ENCODE results near the gene SLC6A7.

Gene SLC6A7

DNA sequence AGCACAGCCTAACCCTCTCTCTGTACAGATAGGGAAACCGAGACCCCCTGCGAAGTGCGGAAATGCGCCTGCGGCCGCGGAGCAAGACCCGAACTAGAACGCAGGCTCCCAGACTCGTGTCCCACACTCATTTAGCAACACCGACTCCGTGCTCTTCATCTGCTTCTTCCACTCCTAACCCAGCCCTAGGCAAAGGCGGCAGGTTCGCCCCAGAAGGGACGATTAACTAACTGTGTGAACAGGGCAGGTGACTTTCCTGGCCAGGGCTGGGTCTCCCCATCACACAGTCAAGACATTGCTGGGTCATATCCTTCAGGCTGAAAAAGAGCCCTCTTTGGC lies 22.4 kb upstream of the SLC6A7 start:
- Histone ChIP-seq H3K27ac (no peak overlapping the region), H3K4me3 (no peak overlapping the region)

DNA sequence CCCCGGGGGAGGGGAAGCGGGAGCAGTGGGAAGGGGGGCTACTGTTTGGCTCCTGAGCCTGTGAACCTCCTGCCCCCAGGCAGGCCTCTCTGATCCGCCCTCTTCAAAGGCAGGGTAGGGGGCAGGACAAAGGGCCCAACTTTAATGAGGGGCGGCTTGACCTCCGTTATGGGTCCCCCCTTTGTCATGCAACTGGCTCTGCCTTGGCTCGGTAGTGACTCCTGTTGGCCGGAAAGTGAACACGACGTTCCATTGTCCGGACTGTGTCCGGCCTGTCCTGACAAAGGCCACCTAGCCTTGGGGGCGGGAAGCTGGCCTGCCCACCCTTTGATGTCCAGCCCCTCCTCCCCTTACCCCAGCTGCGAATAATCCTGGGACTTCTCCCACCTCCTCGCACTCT lies 22.0 kb upstream of the SLC6A7 start:
- Histone ChIP-seq H3K4me3 (no peak overlapping the region), H3K27ac (no peak overlapping the region)

DNA sequence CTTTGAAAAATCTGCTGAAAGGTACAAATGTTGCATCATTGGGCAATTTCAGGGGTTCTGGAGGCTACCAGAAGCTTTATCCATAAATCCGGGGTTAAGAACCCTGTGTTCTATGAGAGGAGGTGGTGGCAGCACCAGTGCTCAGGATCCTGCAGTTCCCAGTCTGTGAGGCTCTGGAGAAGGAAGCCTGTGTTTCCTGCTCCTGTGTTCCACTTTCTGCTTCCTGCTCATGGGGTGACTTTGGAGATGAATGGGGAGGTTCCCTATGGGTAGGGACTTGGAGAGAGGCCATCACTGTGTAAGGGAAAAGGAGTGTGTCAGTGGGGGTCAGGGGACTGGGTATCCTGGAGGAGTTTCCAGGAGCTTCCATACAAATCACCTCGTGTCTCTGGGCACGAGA lies 21.0 kb upstream of the SLC6A7 start:
- Histone ChIP-seq H3K4me3 (no peak overlapping the region), H3K27ac (no peak overlapping the region)

DNA sequence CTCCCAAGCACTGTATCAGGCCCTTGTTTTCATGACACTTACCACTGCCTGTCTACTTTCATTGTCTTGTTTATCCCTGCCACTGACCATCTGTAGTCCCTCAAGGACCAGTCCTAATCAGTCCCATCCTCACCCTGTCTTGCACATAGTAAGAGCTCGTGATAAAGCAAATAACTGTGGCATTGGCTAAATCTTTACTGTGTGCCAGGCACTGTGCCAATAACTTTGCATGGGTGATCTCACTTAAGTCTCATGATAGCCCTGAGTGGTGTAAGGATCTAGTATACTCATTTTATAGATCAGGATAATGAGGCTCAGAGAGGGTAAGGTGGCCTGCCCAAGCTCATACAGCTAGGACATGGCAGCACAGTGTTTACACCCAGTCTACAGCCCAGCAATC lies 17.7 kb upstream of the SLC6A7 start:
- Histone ChIP-seq H3K4me3 (no peak overlapping the region), H3K27ac (no peak overlapping the region)

DNA sequence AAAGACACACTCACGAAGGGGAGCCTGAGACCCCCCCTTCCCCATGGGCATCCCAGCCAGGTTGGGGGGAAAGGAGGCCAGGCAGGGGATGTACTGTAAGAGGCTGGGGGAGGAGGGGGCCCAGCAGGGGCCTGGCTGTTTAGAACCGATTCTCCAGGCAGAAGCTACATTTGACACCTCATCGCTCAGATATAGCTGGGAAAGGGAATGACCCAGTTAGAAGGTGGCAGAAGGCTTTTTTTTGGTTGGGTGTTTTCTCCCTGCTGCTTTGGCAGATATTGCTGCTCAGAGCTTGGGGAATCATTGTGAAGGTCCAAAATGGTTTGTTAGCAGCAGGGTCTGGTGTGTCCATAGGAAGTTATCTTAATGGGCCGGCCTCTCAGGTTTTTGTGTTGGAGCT lies 17.3 kb upstream of the SLC6A7 start:
- Histone ChIP-seq H3K4me3 (no peak overlapping the region), H3K27ac (peak overlapping the region in 1 of 21 experiments; percentile 21)

DNA sequence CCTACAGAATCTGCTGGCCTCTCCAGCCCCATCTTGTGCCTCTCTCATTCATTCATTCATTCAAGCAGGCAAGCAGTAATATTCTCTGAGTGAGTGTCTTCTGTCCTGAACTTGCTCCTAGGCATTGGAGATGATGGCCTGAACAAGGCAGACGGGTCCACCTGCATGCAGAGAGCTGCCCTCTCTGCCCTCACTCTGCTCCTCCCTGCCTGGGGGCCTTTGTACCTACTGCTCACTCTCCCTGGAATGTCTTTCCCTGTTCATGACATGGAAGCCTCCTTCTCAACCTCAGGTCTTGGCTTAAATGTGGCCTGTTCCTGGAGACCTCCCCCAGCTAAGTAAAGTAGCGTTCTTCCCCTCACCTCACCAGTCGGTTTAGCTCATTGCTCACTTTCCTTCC lies 16.7 kb upstream of the SLC6A7 start:
- H3K27ac ChIP-seq = no peak overlapping the region
- H3K4me3 ChIP-seq = no peak overlapping the region

DNA sequence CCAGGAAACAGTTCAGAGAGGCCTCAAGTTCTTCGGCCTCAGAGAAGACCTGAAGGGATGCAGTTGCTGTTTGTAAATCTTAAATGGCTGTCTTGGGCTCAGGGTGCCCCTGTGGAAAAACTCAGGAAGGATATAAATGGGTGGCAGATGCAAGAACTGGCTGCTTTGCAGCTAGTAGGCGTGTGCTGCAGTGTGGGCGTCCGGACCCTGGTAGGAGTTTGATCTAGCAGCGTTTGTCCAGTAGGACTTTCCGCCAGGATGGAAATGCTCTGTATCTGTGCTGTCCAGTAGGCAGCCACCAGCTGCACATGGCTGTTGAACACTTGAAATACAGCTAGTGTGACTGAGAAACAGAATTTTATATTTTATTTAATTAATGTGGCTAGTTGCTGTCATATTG lies 15.6 kb upstream of the SLC6A7 start:
- H3K27ac ChIP-seq = peak overlapping the region in 1 of 21 experiments; percentile 27
- no peak overlapping the region for H3K4me3 ChIP-seq

DNA sequence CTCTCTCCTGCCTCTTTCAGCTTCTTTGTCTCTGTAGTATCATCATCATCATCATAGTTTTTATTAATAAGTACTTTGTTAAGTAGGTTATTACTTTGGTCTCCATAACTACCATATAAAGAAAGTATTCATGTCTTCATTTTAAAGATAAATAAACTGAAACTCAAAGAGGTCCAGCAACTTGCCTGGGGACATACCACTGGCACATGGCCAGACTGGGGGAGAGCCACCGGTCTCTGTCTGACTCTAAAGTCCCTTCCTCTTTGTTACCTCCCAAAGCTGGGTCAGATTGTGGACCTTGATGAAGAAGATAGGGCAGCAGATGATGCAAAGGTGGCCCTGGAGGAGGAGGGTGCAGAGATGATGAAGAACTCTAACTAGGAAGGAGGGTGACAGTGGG lies 14.8 kb upstream of the SLC6A7 start:
- peak overlapping the region in 1 of 21 experiments; percentile 60 for H3K27ac ChIP-seq
- H3K4me3 ChIP-seq = no peak overlapping the region

DNA sequence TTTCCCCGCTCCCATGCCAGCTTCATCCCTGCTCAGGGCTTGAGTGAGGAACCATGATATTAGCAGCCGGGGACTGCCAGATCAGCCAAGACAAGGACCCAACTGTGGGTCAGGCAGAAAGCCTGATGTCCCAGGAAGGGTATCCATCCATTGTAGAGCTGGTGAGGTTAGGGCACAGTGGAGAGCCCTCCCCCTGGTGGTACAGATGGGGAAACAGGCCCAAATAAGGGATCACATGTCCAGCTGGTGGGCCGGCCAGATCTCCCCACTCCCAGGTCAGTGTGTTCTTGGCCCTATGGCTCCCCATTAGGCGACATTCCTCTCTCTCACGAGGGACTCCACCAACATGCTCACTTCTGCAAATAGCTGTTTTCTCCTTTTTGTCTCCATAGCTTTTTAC lies 14.3 kb upstream of the SLC6A7 start:
- H3K4me3 ChIP-seq = no peak overlapping the region
- peak overlapping the region in 1 of 21 experiments; percentile 60 for H3K27ac ChIP-seq

DNA sequence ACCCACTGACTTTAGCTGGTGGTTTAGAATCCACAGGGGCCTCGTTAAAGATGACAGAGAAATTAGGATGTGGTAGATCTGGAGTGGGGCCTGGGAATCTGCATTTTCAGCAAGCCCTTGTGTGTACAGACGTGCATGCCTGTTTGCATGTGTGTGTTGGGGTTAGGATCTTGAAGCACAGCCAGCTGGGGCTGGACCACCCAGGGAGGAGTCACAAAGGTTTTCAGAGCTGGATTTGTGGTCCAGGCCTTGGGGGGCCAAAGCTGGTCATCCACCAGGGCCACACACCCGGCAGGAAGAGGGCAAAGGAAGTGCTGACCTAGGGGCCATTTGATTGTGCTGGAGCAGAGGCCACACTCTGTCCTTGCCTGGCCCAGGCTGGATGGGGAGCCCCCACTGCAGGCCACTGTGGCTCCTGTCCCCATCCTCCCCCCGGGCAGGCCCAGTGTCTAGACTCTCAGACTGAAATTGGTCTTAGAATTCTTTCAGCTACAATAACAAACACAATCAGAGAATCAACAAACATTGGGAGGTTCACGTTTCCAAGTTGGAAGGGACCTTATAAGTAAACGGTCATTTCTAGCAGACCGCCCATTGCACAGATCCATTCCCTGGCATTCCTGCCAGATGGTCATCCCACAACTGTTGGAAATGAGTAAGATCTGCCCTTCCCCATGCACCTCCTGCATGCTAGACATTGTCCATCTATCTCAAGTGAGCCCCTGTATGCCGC lies 13.0 kb upstream of the SLC6A7 start:
- H3K27ac ChIP-seq = peak overlapping the region in 1 of 21 experiments; percentile 49
- H3K4me3 ChIP-seq = no peak overlapping the region

DNA sequence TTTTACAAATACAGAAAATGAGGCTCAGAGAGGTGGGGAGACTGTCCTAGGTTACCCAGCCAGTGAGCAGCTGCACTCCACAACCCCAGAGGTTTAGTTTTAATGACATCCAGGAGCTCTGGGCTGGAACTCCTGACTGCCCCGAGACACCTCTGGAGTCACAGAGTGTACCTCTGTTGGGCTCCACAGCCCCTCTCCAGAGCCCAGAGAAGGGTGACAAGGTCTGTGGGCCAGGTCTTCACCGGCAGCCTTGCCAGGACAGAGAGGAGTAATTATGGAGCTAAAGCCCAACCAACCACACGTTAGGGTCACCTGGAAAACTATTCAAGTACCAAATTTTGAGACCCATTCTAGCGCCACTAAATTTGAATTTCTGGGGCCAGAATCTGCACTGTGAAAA lies 12.1 kb upstream of the SLC6A7 start:
- peak overlapping the region in 1 of 21 experiments; percentile 59 for H3K27ac ChIP-seq
- no peak overlapping the region for H3K4me3 ChIP-seq

DNA sequence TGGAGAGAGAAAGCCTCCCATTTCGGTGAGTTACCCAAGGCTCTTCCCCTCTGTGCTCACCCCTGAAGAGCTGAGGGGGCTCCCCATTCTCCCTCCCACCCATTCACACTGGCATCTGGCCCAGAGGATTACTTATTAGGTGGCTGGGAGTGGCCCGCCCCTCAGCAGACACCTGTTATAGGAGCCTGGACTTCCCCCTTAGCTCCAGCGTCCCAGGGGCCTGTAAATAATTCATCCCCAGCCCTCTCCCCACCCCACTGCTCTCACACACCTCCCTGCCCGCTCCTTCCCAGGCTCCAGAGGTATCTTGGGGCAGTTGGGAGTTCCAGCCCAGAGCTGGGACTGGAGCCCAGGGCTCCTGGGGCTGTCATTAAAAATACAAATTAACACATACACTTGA lies 11.6 kb upstream of the SLC6A7 start:
- Histone ChIP-seq H3K4me3 (no peak overlapping the region), H3K27ac (peak overlapping the region in 2 of 21 experiments; percentile 46 to 59)

DNA sequence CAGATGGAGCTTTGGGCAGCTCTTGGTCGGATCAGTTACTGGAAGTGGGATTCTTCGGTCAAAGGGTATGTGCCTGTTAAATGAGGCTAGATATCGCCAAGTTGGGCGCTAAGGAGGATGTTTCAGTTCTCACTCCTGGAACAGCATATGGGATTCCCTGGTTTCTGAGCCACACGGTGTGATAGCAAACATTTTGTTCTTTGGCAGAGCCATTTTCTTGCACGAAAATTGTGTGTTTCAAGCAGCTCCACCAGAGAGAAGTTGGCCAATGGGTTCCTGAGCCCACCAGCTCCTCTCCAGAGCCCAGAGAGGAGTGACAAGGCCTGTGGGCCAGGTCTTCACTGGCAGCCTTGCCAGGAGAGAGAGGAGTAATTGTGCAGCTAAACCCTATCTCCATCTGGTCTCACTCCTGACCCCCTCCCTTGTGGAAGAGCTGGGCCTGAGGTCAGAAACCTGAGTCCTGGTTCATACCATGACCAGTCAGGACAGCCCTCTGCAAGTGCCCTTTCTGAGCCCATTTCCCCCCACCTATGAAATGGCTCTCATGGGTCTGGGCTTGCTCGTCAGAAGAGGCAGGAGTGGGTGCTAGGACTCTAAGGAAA lies 10.7 kb upstream of the SLC6A7 start:
- peak overlapping the region in 11 of 21 experiments; percentile 14 to 81 (median 62) for H3K27ac ChIP-seq

DNA sequence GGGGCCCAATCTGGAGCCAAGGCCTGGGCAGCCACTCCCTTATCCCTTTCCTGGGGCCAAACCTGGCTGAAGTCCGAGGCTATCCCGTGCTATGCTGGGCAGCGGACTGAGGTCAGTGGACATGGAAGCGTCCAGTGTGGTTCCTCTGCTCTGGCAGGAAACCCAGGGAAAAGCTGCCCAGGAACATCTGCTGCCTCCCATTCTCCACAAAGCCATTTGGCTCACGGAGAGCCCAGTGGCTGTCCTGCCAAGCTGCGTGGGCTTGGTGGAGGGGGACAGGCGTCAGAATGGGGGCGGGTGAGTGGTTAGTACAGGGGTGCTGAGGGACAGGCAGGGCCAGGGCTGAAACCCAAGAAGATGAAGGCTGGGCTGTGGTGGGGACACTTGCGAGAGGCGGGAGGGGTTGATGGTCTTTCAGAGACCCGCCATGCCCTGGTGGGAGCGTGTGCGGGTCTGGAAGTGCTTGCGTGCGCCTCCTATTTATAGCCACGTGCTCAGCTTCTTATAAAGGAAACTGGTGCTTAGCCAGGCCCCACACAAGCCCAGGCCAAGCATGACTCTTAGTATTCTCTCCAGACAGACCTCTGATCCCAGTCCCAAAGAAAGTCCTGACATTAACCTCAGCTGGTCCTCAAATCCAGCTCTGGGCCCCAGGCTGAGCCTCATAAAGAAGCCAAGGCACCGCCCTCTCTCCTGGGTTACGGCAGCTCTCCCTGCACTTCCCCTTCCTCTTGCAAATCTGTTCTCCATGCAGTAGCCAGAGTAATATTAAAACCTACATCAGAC lies 9.4 kb upstream of the SLC6A7 start:
- peak overlapping the region in 13 of 21 experiments; percentile 9 to 81 (median 62) for H3K27ac ChIP-seq
- no peak overlapping the region for H3K4me3 ChIP-seq

More for the DNA sequence above, 10.7 kb upstream of the SLC6A7 start:
- H3K4me3 ChIP-seq = no peak overlapping the region

DNA sequence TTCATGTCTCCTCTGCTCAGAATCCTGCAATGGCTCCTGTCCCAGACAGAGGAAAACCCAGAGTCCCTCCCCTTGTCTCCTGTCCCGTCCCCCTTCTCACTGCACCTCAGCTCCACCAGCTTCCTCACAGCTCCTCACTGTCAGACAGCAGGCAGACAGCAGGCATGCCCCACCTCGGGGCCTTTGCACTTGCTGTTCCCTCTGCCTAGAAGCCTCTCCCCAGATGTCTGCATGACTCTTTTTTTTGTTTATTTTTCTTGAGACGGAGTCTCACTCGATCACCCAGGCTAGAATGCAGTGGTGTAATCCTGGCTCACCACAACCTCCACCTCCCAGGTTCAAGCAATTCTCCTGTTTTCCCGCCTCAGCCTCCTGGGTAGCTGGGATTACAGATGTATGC lies 8.8 kb upstream of the SLC6A7 start:
- Histone ChIP-seq H3K4me3 (no peak overlapping the region), H3K27ac (peak overlapping the region in 13 of 21 experiments; percentile 9 to 81 (median 59))

DNA sequence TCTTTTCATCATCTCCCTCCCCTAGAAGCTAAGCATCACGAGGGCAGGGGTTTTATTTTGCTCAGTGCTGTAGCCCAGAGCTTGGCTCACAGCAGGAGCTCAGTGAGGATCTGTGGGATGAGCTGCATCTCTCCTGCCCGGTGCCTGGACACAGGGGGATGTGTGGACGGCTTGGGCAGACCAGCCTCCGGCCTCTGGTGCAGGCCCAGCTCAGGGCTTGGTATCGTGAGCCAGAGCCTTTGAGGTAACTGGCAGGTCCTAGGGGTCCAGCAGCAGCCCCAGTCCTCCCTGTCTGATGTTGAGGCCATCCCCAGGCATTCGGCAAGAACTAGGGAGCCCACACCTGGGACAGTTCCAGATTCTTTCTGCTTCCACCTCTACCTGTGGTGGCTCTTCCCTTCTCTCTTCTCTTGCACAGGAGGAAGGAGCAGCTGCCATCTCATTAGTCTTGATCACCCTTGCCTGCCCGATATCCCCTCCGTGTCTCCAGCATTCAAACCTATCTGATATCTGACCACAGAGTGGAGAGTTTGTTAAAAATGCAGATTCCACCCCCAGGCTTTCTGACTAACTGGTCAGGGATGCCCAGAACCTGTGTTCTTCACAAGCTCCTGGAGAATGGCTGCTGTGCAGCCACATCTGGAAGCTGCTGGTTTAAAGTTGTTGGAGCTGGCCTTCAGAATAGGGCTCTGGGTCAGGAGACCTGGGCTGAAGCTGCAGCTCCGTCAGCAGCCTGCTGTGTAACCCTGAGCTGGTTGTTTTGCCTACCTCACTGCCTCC lies 7.9 kb upstream of the SLC6A7 start:
- Histone ChIP-seq H3K4me3 (no peak overlapping the region), H3K27ac (peak overlapping the region in 4 of 21 experiments; percentile 41 to 81 (median 76))

DNA sequence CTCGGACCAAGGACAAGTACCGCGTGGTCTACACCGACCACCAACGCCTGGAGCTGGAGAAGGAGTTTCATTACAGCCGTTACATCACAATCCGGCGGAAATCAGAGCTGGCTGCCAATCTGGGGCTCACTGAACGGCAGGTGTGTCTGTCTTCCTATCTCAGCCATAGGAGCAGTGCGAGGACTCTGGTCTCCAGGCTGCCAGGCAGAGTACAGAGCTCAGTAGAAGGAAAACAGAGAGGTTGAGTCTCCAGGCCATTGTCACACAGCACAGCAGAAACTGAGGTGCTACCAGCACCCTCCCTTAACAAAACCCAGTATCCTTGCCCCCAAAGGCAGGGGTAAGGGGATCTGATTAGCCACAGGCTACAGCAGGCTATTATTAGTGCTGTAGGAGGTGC lies 7.1 kb upstream of the SLC6A7 start:
- H3K27ac ChIP-seq = no peak overlapping the region
- H3K4me3 ChIP-seq = no peak overlapping the region

DNA sequence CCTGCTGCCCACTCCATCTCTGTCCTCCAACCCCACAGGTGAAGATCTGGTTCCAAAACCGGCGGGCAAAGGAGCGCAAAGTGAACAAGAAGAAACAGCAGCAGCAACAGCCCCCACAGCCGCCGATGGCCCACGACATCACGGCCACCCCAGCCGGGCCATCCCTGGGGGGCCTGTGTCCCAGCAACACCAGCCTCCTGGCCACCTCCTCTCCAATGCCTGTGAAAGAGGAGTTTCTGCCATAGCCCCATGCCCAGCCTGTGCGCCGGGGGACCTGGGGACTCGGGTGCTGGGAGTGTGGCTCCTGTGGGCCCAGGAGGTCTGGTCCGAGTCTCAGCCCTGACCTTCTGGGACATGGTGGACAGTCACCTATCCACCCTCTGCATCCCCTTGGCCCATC lies 6.4 kb upstream of the SLC6A7 start:
- Histone ChIP-seq H3K4me3 (no peak overlapping the region), H3K27ac (no peak overlapping the region)

DNA sequence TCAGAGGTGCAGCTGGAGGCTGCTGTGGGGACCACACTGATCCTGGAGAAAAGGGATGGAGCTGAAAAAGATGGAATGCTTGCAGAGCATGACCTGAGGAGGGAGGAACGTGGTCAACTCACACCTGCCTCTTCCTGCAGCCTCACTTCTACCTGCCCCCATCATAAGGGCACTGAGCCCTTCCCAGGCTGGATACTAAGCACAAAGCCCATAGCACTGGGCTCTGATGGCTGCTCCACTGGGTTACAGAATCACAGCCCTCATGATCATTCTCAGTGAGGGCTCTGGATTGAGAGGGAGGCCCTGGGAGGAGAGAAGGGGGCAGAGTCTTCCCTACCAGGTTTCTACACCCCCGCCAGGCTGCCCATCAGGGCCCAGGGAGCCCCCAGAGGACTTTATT lies 5.9 kb upstream of the SLC6A7 start:
- Histone ChIP-seq H3K27ac (no peak overlapping the region), H3K4me3 (no peak overlapping the region)

All from skin epidermis (tissue), 12 donors.